ENCODE data around the gene CACNA1C.

- TF ChIP-seq EZH2 (IDR thresholded peaks at IDR 0.05; ENCODE audit: low read depth) (no peak), CTCF (conservative IDR thresholded peaks at IDR 0.05) (no peak)
Measured at GRCh38 chr12:2192231-2192630, 139.4 kb downstream of the CACNA1C start.

All from PC-9 (cell line).